ENCODE measurements around the gene TMEM132D.
A peak's percentile ranks its signal among the peaks of the same experiment; 100 is the strongest.

The TMEM132D gene

DNA sequence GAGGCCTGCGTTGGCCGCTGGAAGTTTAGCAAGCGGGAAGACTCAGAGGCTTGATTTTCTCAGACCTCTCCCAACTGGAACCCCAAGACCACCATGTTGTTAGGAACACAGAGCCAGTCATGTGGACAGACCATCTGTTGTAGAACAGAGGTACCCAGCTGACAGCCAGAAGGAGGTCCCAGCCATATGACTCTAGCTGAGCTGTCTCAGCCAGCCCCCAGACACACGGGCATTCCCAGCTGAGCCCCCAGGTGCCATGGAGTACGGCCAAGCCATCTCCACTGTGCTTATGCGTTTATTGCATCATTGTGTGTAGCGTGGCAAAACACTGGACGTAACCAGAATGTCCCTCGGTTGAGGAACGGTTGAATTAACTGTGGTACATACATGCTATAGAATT lies 421.9 kb downstream of the TMEM132D start:
- FAIRE-seq: no peak

DNA sequence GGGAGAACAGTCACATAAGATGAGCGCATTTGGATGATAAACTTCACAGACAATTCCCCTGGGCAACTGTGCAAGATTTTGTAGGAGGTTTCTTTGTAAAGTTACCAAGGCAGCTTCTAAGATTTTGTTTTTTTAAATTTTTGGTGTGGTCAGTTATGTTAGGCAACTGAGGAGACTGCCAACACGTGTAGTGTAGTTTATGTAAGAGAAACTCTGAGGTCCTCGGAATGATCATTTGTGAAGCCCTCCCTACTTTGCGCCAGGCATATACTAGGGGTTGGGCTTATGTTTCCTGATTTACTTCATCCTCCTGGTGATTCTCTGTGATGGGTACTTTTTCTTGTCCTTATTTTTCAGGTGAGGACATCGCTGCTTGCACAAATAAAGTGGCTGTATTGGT lies 433.6 kb downstream of the TMEM132D start:
- no peak for FAIRE-seq
- DNase-seq (ENCODE audit: low spot score): no peak

More for the DNA sequence above, 421.9 kb downstream of the TMEM132D start:
- DNase-seq (ENCODE audit: low spot score): no peak

DNA sequence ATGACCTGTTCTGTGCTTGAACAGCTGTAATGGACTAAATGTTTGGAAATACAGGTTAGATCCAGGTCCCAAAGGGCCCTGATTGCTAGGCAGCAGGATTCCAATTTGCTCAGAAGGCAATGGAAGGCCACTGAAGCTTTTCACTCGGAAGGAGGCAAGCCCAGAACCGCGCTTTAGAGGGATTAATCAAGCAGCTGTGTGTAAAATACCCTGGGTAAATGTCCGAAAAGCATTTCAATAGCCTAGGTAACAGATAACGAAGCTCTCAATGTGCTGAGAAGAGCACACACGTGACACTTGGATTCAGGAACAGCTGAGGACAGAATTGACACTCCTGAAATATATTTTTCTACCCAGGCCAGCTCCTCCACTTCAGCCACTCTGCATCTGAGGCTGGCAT lies 436.1 kb downstream of the TMEM132D start:
- FAIRE-seq (no peak), DNase-seq (ENCODE audit: low spot score) (no peak)

DNA sequence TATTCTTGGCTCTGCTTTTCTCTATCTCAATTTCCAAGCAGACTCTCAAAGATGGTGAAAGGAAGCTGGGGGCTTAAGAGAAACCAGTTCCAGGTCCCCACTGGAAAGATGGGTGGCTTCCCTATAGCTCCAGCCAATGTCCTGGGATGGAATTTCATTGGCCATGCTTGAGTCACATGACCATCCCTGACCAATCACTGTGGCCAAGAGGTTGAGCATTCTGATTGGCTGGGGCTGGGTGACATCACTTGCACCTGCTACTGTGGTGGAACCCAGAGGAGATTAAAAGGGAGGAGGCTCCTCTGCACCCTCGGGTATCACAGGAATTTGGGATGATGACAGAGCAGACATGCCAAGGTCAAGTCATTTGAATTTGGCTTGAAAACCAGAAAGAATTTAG lies 436.5 kb downstream of the TMEM132D start:
- FAIRE-seq: no peak
- DNase-seq (ENCODE audit: low spot score): no peak

GRCh38 chr12:129466499-129466898 lies 437.3 kb downstream of the TMEM132D start:
- DNase-seq (ENCODE audit: low spot score): no peak
- FAIRE-seq: no peak

DNA sequence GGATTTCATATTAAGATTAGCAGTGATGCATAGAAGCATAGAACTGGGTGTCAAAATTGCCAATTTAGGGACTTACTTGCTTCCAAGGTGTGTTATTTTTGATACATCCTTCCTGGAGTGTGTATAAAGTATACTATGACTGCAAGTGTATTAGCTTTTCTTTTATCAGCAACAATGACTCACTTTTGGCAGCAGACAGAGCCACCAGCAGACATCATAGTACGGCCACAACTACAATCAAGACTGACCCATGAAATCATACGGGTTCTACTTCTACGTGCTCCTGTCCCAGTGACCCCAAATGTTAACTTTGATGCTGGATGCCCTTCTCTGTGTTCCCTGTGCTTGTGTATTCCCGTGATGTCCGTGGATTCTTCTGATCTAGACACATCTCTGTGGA lies 443.9 kb downstream of the TMEM132D start:
- DNase-seq (ENCODE audit: low spot score): peak; percentile 23
- no peak for FAIRE-seq

- DNase-seq (ENCODE audit: low spot score) (no peak), FAIRE-seq (no peak)
Measured at GRCh38 chr12:129446696-129447095, 457.1 kb downstream of the TMEM132D start.

- DNase-seq (ENCODE audit: low spot score) (no peak), FAIRE-seq (no peak)
Measured at GRCh38 chr12:129440278-129440677, 463.5 kb downstream of the TMEM132D start.

- FAIRE-seq (no peak), DNase-seq (ENCODE audit: low spot score) (no peak)
Measured at GRCh38 chr12:129434790-129435189, 469.0 kb downstream of the TMEM132D start.

DNA sequence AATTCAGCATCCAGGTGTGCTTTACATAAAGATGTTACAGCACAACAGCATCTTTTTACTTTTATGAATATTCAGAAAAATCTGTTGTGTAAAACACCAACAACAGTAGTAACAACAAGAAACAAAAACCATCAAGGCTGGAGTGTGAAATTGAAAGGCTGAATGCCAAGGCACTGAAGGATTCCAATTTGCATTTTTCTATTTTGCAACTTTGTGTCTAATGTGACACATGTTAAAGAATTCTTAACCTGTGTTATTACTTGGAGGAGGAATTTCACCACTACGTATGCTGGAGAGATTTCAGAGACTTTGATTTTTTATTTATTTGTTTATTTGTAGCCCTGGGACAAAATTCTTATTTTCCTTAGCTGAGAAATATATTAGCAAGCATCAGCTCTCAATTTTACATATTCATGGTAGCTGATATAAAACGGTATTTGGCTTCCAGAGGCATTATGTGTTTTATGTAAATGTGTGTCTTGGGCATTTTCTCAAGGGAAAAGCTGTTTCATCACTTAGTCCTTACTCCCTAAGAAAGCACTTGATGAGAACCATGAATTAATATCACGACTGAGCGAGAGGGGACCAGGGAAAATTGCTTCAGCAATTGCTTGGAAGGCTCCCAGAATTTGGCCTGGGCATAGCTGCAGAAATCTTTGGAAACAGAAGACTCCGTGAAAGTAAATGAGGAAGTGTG lies 475.4 kb downstream of the TMEM132D start:
- DNase-seq (ENCODE audit: low spot score): no peak
- no peak for FAIRE-seq

DNA sequence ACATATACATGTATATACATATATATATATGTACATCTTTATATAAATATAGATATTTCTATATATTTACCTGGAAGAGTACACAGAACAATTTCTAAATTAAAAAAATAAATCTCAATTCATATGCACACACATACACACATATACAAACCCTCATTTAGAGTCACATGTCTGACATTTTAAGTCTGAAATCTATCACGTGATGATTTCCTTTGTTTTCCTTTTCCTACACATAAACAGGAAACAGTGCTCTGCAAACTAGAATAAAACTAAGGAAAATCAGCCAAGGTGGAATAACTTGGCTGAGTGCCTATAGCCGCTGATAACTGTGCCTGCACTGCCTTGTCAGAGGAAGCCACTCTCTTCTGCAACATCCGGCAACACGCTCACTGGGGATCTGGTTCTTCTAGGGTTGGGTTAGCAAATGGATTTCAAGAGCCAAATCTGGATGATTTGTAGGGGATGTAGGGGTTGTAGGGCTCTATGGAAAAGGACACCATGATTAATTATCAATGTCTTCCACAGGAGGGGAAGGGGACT lies 480.7 kb downstream of the TMEM132D start:
- DNase-seq (ENCODE audit: low spot score): no peak
- FAIRE-seq: no peak

DNA sequence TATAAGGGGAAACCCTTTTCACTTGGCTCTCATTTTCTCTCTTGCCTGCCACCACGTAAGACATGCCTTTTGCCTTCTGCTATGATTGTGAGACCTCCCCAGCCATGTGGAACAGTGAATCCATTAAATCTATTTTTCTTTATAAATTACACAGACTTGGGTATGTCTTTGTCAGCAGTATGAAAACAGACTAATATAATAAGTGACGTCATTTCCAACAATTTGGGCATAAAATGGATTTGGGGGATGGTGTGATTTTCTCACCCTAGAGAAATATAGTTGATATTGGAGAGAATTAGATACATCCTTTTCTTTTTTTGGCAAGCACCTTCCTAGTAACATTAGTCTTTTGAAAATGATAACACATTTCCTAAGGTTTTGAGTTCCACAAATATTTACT lies 490.5 kb downstream of the TMEM132D start:
- FAIRE-seq (no peak), DNase-seq (ENCODE audit: low spot score) (no peak)

GRCh38 chr12:129409281-129409680 lies 494.5 kb downstream of the TMEM132D start:
- FAIRE-seq: no peak

GRCh38 chr12:129404556-129404955 lies 499.3 kb downstream of the TMEM132D start:
- FAIRE-seq (no peak), DNase-seq (ENCODE audit: low spot score) (no peak)

More at GRCh38 chr12:129409281-129409680, 494.5 kb downstream of the TMEM132D start:
- DNase-seq (ENCODE audit: low spot score): no peak

- no peak for FAIRE-seq
- DNase-seq (ENCODE audit: low spot score): no peak
Measured at GRCh38 chr12:129401572-129401971, 502.3 kb downstream of the TMEM132D start.

DNA sequence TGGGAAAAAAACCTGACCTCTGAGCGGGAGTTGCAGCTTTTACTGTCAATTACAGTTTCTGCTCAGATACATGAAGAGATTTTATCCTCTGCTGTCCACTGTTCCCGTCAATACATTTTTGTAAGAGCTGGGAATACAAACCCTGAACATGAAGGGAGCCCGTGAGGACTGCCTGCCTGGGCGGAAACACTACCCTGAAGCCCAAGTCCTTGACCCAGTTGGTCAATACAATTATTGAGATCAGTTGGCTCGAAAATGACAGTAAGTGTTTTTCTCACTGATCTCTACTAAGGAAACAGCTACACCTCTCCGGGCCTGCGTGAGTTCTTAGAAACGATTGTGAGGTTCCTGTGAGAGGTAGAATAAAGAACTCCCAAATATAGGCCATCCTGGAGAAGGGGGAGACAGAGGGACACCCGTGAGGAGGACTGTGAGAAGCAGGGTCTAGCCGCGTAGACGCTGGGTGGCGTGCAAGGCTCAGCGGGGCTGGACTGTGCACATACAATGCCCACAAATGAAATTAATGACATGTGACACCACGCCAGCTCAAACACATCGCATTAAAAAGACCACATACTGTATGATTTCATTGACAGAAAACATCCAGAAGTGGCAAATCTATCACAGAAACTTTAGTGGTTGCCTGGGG lies 509.5 kb downstream of the TMEM132D start:
- DNase-seq (ENCODE audit: low spot score): no peak
- no peak for FAIRE-seq

- DNase-seq (ENCODE audit: low spot score): no peak
- FAIRE-seq: no peak
Measured at GRCh38 chr12:129393357-129393937, 510.4 kb downstream of the TMEM132D start.

DNA sequence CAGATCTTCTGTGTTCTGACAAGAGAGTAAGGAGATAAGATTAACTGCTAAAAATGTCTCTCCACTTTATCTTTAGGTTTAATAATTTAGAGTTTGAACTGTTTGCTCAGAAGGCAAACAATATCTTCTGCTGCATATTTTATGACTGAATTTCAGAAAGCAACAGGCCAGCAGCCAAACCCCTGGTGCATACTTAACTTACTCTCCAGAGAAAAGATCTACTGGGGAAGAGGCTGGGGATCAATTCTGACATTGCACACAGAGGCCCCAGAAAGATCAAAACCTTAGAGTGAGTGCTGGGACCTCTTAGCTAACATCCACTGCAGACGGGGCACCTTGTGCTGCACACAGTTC lies 518.2 kb downstream of the TMEM132D start:
- DNase-seq (ENCODE audit: low spot score) (no peak), FAIRE-seq (no peak)

GRCh38 chr12:129383956-129384355 lies 519.9 kb downstream of the TMEM132D start:
- DNase-seq (ENCODE audit: low spot score): no peak

GRCh38 chr12:129381715-129382114 lies 522.1 kb downstream of the TMEM132D start:
- no peak for FAIRE-seq
- DNase-seq (ENCODE audit: low spot score): no peak

More at GRCh38 chr12:129383956-129384355, 519.9 kb downstream of the TMEM132D start:
- FAIRE-seq: no peak

DNA sequence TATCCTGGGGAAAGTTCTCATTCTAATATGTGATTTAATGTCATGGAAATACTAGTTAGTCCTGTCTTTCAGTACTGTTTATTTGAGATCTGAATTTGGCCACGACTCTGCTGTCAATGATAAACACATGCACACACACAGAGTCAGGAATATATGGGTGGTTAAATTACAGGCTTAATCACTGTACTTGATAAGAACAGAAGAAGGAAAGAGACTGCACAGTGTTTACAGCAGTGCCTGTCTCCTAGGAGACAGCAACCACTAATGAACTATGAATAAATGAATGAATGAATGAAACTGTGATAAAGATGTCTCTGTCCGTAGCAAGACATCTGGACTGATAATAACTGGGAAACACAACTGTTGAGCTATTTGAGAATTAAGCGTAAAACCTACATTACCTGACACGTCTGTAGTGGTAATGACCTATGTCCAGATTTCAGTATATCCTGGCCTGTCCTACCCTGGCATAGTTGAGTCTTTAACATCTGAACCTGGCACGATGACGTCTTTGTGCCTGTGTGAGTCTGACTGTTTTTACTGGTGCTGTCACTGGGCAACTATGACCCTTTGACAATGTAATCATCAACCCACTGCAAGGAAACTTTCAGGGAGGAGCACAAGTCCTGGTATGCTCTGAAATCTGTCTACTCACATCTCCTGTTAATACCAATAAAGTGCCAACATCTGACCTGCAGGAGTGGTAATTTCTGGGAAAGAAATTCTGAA lies 524.6 kb downstream of the TMEM132D start:
- DNase-seq (ENCODE audit: low spot score): no peak
- no peak for FAIRE-seq

GRCh38 chr12:129378496-129378895 lies 525.3 kb downstream of the TMEM132D start:
- DNase-seq (ENCODE audit: low spot score) (no peak), FAIRE-seq (no peak)

Data from RCC 7860 (cell line).